T follicular helper cell (primary cell): ENCODE measurements around the gene ITPKB.

Source experiments
- DNase-seq: peaks from one replicate; pipeline ENCODE4 v3.0.0-alpha.2; 2020; ENCODE audit warnings: low read depth

Gene ITPKB

DNA sequence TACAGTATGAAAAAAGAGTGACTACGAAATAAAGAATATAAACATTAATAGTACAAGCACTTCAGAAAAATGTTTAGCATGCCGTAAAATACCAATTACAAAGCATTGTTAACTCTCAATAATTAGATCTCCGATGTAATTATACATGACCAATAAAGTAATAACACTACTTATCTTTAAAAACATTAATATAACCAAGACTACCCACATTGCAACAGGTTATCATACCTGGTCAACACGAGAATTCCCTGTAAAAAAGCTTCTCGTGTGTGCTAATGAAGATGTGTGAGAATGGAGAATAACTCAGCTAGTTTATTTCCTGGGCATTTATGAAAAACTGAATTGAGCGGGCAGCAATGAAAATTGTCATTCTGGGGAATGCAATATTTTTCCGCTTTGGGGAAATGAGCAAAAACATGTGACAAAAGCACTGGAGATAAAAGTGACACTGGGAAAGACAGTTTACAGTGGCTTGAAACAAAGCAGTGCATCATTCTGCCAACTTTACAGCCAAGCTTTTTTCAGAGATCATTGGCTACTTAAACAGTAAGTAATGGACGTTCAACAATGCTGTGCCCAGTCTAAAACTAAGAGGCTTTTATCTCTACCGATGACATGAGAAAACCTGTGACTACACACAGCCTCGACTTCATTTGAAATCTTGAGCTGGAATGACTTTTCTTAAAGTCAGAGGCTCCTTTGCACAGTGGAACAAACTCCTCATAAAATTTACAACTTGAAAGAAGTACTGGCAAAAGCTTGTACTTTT, 34.7 kb downstream of the ITPKB start:
- no peak for DNase-seq

- peak; percentile 73 for DNase-seq
These were observed 35.9 kb downstream of the ITPKB start for GRCh38 chr1:226702957-226703831.

- no peak for DNase-seq
These were observed 36.6 kb downstream of the ITPKB start for GRCh38 chr1:226702318-226702956.

- no peak for DNase-seq
These were observed 38.2 kb downstream of the ITPKB start for GRCh38 chr1:226700861-226701260.

GRCh38 chr1:226699166-226699565, 39.9 kb downstream of the ITPKB start:
- DNase-seq: no peak

DNA sequence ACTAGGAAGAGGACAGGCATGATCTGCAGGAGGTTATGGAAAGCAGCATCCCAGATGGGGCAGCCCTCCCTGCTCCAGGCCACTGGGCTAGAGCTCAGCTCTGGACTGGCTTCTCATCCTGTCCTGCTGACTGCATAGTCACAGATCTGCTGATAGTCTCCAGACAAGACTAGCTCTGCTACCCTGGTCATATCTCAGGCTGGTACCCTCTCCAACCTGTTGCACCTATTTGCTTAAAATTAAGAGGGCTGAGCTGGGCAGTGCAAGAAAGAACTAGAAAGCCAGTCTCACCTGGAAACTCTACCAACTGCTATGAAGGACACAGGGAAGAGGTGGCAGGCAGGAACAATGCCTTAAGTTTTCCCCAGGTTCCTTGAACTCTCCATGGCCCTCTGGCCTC, 40.4 kb downstream of the ITPKB start:
- no peak for DNase-seq

- DNase-seq: no peak
These were observed 41.0 kb downstream of the ITPKB start for GRCh38 chr1:226697929-226698544.

DNA sequence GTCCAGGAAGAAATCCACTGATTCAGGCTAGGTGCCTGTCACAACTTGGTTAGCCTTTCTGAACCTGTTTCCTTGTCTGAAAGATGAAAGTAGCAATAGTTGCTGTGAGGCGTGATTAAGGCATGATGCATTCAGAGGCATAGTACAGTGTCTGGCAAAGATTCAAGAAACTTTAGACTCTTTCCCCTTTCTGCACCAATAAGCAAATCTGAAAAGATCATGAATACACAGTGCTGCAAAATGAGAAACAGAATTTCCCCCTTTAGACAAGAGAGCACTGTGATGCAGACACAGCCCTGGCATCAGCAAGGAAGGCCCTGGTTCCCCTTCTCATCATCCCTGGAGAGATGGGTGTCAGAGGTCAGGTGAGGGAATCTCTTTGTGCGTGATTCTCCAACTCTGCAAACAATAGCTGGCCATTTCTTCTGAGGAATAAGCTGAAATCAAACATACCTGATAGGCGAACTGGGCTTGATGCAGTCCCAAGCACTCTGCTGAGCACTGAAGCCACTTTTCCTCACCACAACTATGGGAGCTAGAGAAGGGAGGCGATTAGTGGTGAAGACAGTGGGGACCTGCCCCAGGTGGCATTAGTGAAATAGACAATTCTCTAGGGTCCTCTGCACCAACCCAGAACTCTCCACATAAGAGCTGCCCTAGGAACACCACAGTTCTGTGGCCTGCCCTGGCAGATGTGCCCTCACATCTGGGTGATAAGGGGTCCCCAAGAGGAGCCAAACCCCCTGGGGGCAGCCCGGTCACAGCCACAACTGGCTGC, 41.7 kb downstream of the ITPKB start:
- DNase-seq: no peak

GRCh38 chr1:226696547-226696946, 42.5 kb downstream of the ITPKB start:
- DNase-seq: no peak

GRCh38 chr1:226695335-226695900, 43.7 kb downstream of the ITPKB start:
- DNase-seq: no peak

DNA sequence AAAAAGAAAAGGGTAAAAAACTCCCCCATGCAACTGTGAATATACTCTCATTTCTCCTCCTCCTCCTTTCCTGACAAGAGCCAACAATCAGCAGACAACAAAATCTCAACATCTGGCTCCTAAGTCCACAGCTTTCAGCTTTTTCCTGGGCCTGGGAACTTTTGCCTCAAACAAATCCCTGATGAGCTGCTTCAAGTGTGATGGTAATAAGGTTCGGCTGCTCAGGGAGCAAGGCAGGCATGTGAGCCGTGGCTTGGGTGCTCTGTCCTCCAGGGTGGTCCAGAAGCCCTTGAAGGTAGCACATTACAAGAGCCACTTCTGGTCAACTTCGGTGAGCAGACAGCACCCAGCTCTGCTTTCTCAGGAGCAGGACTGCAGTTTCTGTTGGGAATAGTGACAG, 46.3 kb downstream of the ITPKB start:
- DNase-seq: no peak

- DNase-seq: no peak
These were observed 46.9 kb downstream of the ITPKB start for GRCh38 chr1:226692051-226692792.

GRCh38 chr1:226691247-226691646, 47.8 kb downstream of the ITPKB start:
- peak; percentile 64 for DNase-seq

DNA sequence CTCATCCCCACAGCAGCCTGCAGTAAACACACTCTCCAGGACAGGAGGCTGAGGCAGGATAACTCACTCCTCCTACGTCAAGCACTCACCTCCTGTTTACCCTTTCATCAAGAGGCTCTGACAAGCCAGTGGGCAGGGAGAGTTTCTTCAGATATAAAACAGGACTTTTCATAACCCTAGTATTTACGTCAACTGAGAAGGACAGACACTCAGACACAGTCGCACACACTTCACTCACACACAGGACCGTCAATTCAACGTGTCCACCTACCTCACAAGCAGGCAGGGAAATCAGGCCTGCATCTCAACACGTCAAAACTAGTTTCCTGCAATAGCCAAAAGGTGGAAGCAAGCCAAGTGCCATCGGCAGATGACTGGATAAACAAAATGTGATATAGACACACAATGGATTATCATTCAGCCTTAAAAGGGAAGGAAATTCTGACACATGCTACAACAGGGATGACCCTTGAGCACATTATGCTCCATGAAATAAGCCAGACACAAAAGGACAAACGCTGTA, 48.6 kb downstream of the ITPKB start:
- peak; percentile 68 for DNase-seq

DNA sequence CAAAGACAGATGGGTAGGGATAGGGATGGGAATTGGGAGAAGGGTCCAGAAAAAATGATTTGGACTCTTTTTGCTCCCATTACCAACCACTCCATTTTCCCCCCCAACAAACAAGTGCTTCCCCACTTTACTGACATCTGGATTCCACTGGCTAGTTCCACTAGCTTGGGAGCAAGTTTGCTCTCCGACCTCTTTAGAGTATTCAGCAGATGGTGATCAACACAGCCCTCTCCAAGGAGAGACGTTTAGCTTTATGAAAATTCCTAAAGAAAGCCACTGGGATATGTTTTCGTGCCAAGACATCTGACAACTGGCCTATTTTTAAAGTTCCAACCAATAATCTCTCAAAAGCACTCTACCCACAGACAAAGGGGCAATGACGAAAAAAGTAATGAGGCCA, 50.3 kb downstream of the ITPKB start:
- no peak for DNase-seq

GRCh38 chr1:226688056-226688748, 50.9 kb downstream of the ITPKB start:
- DNase-seq: no peak

DNA sequence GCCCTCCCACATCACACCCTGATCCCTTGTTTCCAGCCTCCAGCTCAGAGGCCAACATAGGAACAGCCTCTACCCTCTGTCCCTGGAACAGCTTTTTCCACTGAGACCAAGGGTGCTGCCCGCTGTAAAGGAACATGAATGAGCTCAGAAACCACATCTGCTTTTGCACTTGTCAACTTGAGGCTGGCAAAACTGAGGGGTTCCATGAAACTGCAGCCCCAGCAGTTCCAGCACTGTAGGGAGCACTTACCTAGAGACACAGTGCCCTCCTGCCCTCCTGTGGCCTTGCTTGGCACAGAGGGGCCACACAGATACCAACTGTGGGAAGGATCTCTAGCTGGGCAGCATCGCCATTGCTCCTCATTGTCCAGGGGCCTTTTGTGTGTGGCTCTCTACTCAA, 51.7 kb downstream of the ITPKB start:
- DNase-seq: no peak

DNA sequence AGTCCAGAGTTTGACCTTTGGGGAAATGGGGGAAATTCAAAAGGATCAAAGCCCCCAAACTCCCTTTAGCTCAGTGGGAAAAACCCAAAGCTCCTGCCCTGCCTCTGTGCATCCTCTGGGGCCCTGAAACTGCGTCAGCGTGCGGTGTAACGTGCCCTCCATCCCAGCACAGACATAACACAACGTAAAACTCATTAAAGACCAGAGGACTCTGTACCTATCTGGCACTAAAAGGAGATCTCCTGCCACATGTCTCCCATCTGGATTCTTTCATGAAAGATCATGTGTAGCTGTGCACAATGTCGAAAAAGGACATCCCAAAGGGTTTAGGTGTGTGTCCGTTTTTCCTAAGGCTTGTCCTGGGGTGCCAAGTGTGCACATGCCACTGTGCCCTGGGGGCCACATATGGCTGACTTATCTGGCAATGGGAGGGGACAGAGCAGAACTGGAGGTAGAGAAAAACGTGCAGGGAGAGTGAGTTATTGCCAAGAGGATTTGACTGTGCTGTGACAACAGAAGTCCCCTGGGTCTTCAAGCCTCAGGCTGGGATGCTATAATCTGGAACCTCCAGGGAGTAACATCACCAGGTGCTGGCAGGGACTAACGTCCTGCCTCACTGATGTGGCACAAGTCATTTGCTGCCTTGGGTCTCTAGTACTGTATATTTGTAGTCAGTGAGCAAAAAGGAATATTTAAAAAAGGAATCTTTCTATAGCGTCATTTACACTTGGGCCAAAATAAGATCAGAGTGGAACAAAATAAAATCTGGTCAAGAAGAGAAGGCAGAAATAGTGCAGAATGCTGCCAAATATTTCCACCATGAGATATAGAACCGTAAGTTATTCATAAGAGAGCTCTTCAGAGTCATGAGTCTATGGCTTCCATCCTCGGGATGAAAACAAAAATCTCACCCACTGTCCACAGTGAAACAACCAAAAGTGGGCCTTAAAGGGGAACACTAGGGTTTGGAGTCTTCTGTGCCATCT, 52.3 kb downstream of the ITPKB start:
- no peak for DNase-seq
